HG03565 (cell line): ENCODE measurements around the gene VTI1A.

Experiments used
- ATAC-seq: cut with Tn5 transposase; IDR thresholded peaks from one replicate; pipeline ENCODE4 v1.9.1; 2021; ENCODE audit warnings: mild to moderate bottlenecking, moderate library complexity; ENCODE audit not compliant: unreplicated experiment

The VTI1A gene

DNA sequence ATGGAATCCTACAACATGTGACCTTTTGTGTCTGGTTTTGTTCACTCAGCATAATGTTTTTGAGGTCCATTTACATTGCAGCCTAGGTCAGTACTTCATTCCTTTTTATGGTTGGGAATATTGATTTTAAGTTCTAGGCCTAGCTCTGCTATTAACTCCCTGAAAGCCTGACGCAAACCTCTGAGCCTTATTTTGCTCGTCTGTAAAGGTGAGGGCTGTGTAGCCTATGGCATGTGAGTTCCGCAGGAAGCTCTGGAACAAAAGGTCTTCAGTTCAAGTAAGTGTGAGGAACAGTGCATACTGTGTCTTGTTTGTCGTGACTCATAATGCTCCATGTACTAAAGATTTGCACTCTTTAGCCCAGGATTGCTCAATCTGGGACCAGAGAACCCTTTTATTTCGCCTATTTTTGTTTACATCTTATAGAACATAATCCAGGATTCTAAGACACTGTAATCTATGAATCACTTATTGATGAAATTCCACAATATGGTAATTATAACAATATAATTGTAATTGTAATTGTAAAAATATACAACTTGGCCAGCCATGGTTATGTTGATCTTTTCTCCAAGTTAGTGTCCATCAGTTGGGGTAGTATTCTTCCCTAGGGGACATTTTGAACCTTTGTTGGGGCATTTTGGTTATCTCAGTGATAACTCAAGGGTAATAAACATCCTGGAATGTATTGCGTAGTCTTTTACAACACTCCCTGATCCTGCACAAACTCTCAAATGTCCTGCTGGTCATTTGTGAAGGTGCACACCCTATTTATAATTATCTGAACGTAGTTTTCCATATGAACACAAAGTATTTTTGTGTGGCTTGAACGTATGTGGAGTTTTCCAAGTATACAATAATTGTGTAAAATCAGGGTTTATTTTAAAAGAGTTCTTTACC is 184.7 kb downstream of the VTI1A start:
- no peak for ATAC-seq

DNA sequence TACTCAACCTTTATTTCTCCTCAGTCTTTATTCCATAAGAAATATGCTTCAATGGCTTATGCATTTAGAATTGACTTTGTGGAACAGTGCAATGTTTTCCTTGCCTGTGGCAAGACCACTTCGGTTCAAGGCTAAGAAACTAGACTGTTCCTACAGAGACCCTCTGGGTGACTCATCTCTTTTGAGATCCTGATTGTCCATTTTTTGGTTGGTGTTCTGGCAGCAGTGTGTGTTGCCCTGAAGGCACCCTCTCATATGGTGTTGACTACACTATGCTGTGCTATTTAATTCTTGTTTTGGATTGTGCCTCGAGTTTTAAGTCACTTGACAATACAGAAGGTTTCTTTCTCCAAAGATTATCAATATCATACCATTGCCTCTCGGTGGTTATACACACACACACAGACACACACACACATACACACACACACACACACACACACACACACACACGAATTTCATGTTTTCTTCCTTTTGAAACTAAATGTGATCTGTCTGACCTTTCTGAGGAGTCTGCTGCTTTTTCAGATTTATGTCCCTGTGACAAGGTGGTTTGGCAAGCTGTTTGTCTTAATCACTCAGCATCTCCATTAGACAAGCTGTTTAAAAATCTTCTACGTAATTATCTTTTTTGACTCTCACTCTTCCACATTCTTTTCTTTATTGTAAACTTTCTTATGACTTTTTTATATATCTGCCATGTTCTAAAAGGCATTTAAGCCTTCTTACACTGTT is 187.2 kb downstream of the VTI1A start:
- ATAC-seq: no peak

- ATAC-seq: no peak
These were observed 190.9 kb downstream of the VTI1A start for GRCh38 chr10:112637901-112638300.

- no peak for ATAC-seq
These were observed 192.3 kb downstream of the VTI1A start for GRCh38 chr10:112639298-112639697.

GRCh38 chr10:112640638-112641037 is 193.6 kb downstream of the VTI1A start:
- no peak for ATAC-seq

- ATAC-seq: no peak
These were observed 196.7 kb downstream of the VTI1A start for GRCh38 chr10:112643600-112644264.

DNA sequence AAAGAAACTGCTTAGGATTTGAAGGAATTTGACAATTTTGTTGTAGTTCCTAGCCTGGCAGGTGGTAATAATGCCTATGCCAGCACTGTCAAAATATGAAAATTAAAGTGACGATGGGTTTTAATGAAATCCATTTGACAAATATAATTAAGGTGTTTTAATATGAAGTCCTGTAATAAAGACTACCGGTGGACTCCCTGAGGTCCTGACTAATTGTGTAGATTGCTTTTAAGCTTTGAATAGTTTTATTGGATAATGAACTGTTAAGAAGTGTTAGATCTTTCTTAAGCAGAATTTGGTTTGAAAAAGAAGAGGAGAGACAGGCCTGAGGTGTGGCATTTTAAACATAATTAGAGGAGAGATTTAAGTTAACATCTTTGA is 197.2 kb downstream of the VTI1A start:
- no peak for ATAC-seq

GRCh38 chr10:112649006-112649821 is 202.2 kb downstream of the VTI1A start:
- ATAC-seq: no peak

DNA sequence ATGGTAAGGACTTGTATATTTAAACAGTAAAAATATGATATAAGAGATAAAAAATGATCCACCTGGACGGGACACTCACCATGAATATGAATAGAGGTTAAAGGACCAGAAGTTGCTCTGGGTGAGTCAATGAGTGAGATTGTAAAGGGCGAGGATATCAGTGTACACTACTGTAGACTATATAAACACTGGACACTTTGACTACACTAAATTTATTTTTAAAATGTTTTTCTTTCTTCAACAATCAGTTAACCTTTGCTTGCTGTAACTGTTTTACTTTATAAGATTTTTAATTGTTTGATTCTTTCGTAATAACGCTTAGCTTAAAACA is 202.8 kb downstream of the VTI1A start:
- no peak for ATAC-seq

DNA sequence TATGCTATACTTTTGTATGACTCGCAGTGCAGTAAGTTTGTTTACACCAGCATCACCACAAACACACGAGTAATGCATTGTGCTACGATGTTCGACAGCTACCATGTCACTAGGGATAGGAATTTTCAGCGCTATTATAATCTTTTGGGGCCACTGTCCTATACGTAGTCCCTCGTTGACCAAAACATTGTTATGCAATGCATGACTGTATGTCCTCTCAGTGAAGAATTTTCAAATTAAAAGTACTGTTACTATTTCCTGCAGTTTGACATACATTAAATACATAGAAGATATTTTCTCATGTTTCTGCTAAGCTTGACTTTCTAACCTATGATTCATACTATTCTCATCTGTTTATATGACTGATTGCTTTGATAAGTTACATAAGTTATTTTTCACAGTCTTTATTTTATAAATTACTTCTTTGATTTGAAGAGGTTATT is 203.6 kb downstream of the VTI1A start:
- no peak for ATAC-seq

- ATAC-seq: no peak
These were observed 206.2 kb downstream of the VTI1A start for GRCh38 chr10:112653215-112653614.

- ATAC-seq: no peak
These were observed 206.8 kb downstream of the VTI1A start for GRCh38 chr10:112653851-112654250.

GRCh38 chr10:112654794-112655193 is 207.8 kb downstream of the VTI1A start:
- ATAC-seq: no peak

DNA sequence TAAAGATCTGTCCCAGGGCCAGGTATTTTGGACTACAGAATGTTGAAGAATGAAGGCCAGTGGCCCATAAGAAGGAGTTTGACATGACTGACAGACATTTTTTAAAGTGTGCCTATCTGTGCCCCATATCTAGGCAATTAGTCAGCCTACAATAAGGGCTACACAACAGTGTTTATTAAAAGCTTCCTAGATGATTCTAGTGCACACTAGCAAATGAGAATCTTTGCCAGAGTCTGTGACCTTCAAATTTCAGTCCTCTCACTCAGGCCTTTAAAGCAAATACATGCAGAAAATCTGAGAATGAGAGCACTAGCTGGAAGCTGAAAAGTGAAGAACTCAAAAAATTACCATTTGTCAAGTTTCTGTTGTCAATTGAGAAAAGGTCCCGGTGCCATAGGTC is 208.7 kb downstream of the VTI1A start:
- no peak for ATAC-seq

GRCh38 chr10:112658465-112658864 is 211.4 kb downstream of the VTI1A start:
- ATAC-seq: no peak

GRCh38 chr10:112658900-112659638 is 212.1 kb downstream of the VTI1A start:
- ATAC-seq: no peak

GRCh38 chr10:112663234-112664125 is 216.5 kb downstream of the VTI1A start:
- no peak for ATAC-seq

GRCh38 chr10:112666094-112666493 is 219.1 kb downstream of the VTI1A start:
- no peak for ATAC-seq

DNA sequence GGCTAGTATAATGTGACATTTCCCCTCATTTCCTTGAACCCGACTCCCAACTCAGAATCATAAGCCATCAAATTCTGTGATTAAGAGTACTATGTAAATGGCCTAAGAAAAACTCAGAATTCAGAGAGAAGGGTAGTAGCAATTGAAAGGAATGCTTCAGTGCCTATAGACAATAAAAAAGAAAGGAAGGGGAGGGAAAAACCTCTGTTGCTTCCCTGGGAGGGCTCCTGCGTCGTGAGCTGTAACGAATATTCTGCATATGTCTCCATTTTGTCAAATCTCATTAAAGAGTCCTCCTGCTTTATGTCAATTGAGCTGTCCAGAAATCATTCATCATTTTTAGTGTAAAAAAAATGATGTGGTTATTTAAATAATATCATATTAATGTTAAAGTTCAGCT is 223.0 kb downstream of the VTI1A start:
- ATAC-seq: no peak
